Measurements from ENCODE around the gene ITGA5. TPM values are rescaled to one million over a fixed set of nuclear protein-coding genes. Genes with fewer than 3 reads are reported as not detected.
A peak's percentile ranks its signal among the peaks of the same experiment; 100 is the strongest.

The ITGA5 gene
- total and polyA plus RNA-seq, 9 of the 15 experiments (the other 6 are each of a cell fraction or from before 2014, with no cell fraction given): 9.1 to 82.1 (median 47.4) TPM

DNA sequence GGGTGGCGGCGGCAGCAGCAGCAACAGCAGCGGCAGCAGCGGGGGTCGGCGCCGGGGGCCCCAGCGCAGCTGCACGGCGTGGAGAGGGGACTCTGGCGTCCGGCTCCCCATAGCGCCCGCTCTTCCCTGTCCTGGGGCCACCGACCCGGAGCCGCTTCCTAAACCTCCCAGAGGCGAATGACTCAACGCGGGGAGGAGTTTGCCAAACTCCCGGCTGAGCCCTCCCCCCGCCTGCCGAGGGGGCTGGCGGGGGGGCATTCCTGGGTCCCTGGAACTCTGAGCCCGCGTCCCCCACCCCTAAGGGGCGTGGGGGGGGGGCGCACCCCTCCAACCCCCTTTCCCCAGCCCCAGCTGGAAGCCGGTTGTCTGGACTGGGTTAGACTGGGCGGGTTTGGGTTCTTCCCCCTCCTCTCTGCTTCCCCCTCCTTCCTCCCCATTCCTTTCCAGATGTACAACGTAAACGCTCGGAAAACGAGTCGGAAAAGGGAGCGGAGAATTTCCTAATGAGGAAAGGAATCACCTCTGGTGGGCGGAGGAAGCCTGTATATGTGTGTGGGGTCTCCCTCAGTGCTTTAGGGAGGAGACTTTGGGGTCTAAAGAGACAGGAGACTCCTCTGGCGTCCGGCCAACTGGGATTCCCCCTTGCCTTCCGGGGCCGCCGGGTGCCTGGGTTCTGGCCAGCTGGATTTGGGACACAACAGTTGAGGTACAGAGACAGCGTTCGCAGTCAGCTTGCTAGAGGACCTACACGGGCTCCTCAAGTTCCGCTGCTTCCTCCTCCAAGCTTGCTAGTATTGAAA lies at the start of gene ITGA5 (continued):
- no peak for TF ChIP-seq RFX5 (IDR thresholded peaks at IDR 0.05; ENCODE audit: low read depth, low read length)
- TF ChIP-seq, protein P1, sequence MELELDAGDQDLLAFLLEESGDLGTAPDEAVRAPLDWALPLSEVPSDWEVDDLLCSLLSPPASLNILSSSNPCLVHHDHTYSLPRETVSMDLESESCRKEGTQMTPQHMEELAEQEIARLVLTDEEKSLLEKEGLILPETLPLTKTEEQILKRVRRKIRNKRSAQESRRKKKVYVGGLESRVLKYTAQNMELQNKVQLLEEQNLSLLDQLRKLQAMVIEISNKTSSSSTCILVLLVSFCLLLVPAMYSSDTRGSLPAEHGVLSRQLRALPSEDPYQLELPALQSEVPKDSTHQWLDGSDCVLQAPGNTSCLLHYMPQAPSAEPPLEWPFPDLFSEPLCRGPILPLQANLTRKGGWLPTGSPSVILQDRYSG (tag; conservative IDR thresholded peaks at IDR 0.05; ENCODE audit: low read depth): no peak
- TF ChIP-seq ZBTB17 (CRISPR knock-in tag; IDR thresholded peaks at IDR 0.05): no peak
- no peak for TF ChIP-seq HIVEP1 (CRISPR knock-in tag; IDR thresholded peaks at IDR 0.05)
- no peak for TF ChIP-seq MEF2D (tag; conservative IDR thresholded peaks at IDR 0.05; ENCODE audit: low read depth)
- TF ChIP-seq ZNF121 (CRISPR knock-in tag; conservative IDR thresholded peaks at IDR 0.05): no peak
- TF ChIP-seq FOXA3 (CRISPR knock-in tag; conservative IDR thresholded peaks at IDR 0.05 in 1 of 2, IDR thresholded peaks at IDR 0.05 in 1 of 2): no peak; a peak in 1 of 4 replicates
- no peak for TF ChIP-seq TAF7 (tag; IDR thresholded peaks at IDR 0.05)
- TF ChIP-seq TSC22D4 (tag; IDR thresholded peaks at IDR 0.05): no peak
- TF ChIP-seq, protein P2, sequence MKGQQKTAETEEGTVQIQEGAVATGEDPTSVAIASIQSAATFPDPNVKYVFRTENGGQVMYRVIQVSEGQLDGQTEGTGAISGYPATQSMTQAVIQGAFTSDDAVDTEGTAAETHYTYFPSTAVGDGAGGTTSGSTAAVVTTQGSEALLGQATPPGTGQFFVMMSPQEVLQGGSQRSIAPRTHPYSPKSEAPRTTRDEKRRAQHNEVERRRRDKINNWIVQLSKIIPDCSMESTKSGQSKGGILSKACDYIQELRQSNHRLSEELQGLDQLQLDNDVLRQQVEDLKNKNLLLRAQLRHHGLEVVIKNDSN (CRISPR knock-in tag; IDR thresholded peaks at IDR 0.05): no peak
- TF ChIP-seq ZNF583 (CRISPR knock-in tag; IDR thresholded peaks at IDR 0.05): no peak
- TF ChIP-seq, protein P3, sequence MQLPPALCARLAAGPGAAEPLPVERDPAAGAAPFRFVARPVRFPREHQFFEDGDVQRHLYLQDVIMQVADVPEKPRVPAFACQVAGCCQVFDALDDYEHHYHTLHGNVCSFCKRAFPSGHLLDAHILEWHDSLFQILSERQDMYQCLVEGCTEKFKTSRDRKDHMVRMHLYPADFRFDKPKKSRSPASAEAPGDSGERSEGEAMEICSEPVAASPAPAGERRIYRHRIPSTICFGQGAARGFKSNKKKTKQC (CRISPR knock-in tag; IDR thresholded peaks at IDR 0.05): 0 out of 2 replicates have a peak, but pooled peaks have one; percentile 28
- no peak for TF ChIP-seq ZNF436 (CRISPR knock-in tag; IDR thresholded peaks at IDR 0.05)
- no peak for TF ChIP-seq SMAD1 (IDR thresholded peaks at IDR 0.05; ENCODE audit: low read depth, low read length, partially characterized antibody)
- no peak for TF ChIP-seq HNRNPUL1 (IDR thresholded peaks at IDR 0.05; ENCODE audit: low read length)
- TF ChIP-seq KHSRP (IDR thresholded peaks at IDR 0.05): no peak
- TF ChIP-seq ZNF707 (CRISPR knock-in tag; conservative IDR thresholded peaks at IDR 0.05): no peak
- peak; percentile 47; the same call in 1 of the 2 replicates for TF ChIP-seq EP400 (IDR thresholded peaks at IDR 0.05)
- TF ChIP-seq HSF4 (CRISPR knock-in tag; IDR thresholded peaks at IDR 0.05; ENCODE audit: borderline replicate concordance): no peak
- TF ChIP-seq, protein P4, sequence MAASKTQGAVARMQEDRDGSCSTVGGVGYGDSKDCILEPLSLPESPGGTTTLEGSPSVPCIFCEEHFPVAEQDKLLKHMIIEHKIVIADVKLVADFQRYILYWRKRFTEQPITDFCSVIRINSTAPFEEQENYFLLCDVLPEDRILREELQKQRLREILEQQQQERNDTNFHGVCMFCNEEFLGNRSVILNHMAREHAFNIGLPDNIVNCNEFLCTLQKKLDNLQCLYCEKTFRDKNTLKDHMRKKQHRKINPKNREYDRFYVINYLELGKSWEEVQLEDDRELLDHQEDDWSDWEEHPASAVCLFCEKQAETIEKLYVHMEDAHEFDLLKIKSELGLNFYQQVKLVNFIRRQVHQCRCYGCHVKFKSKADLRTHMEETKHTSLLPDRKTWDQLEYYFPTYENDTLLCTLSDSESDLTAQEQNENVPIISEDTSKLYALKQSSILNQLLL (CRISPR knock-in tag; IDR thresholded peaks at IDR 0.05; ENCODE audit: borderline replicate concordance): no peak
- TF ChIP-seq, protein P5, sequence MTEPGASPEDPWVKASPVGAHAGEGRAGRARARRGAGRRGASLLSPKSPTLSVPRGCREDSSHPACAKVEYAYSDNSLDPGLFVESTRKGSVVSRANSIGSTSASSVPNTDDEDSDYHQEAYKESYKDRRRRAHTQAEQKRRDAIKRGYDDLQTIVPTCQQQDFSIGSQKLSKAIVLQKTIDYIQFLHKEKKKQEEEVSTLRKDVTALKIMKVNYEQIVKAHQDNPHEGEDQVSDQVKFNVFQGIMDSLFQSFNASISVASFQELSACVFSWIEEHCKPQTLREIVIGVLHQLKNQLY (CRISPR knock-in tag; conservative IDR thresholded peaks at IDR 0.05): no peak
- TF ChIP-seq, protein P6, sequence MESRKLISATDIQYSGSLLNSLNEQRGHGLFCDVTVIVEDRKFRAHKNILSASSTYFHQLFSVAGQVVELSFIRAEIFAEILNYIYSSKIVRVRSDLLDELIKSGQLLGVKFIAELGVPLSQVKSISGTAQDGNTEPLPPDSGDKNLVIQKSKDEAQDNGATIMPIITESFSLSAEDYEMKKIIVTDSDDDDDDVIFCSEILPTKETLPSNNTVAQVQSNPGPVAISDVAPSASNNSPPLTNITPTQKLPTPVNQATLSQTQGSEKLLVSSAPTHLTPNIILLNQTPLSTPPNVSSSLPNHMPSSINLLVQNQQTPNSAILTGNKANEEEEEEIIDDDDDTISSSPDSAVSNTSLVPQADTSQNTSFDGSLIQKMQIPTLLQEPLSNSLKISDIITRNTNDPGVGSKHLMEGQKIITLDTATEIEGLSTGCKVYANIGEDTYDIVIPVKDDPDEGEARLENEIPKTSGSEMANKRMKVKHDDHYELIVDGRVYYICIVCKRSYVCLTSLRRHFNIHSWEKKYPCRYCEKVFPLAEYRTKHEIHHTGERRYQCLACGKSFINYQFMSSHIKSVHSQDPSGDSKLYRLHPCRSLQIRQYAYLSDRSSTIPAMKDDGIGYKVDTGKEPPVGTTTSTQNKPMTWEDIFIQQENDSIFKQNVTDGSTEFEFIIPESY (CRISPR knock-in tag; IDR thresholded peaks at IDR 0.05): no peak
